ENCODE results near the gene DOCK7. TPM values are rescaled to one million over a fixed set of nuclear protein-coding genes. Genes with fewer than 3 reads are reported as not detected.

The DOCK7 gene
- polyA plus RNA-seq, 1 experiment: 56.5 TPM

GRCh38 chr1:62484824-62485468, 203.2 kb downstream of the DOCK7 start:
- ChIA-PET POLR2A (no interaction called here), CTCF (interaction anchor here (0.5 to 1.0 kb wide), 2 partner anchors 10 kb away, joined by 3 read pairs; no protein-coding TSS in a partner anchor)
- no peak for TF ChIP-seq CTCF (IDR thresholded peaks at IDR 0.05; ENCODE audit: insufficient read depth, low read depth, low read length)
- no peak for DNase-seq (ENCODE audit: low read depth)
- Histone ChIP-seq H3K36me3 (ENCODE audit: control insufficient read depth, insufficient read depth, low read length) (no peaks in the 10 kb centered on the region; the same call in 1 of the 2 replicates), H3K27me3 (ENCODE audit: control insufficient read depth, insufficient read depth, low read length) (no peaks in the 10 kb centered on the region), H3K4me3 (ENCODE audit: low read depth, low read length) (no peak overlapping the region)

GRCh38 chr1:62481681-62482080, 206.5 kb downstream of the DOCK7 start:
- no peak for DNase-seq (ENCODE audit: low read depth)
- ChIA-PET CTCF (no interaction called here), POLR2A (no interaction called here)
- Histone ChIP-seq H3K27me3 (ENCODE audit: control insufficient read depth, insufficient read depth, low read length) (no peaks in the 10 kb centered on the region), H3K4me3 (ENCODE audit: low read depth, low read length) (no peak overlapping the region), H3K36me3 (ENCODE audit: control insufficient read depth, insufficient read depth, low read length) (no peaks in the 10 kb centered on the region; the same call in 1 of the 2 replicates)
- TF ChIP-seq CTCF (IDR thresholded peaks at IDR 0.05; ENCODE audit: insufficient read depth, low read depth, low read length): no peak

GRCh38 chr1:62476525-62477219, 211.5 kb downstream of the DOCK7 start:
- no peak for TF ChIP-seq CTCF (IDR thresholded peaks at IDR 0.05; ENCODE audit: insufficient read depth, low read depth, low read length)
- no peak for DNase-seq (ENCODE audit: low read depth)
- peaks cover 7% of the 10 kb centered on the region for H3K36me3 ChIP-seq (ENCODE audit: control insufficient read depth, insufficient read depth, low read length)
- ChIA-PET POLR2A (no interaction called here), CTCF (no interaction called here)
- H3K4me3 ChIP-seq (ENCODE audit: low read depth, low read length): no peak overlapping the region
- no peaks in the 10 kb centered on the region for H3K27me3 ChIP-seq (ENCODE audit: control insufficient read depth, insufficient read depth, low read length)

GRCh38 chr1:62467092-62467491, 221.1 kb downstream of the DOCK7 start:
- Histone ChIP-seq H3K4me3 (ENCODE audit: low read depth, low read length) (no peak overlapping the region), H3K36me3 (ENCODE audit: control insufficient read depth, insufficient read depth, low read length) (peaks cover 7% of the 10 kb centered on the region), H3K27me3 (ENCODE audit: control insufficient read depth, insufficient read depth, low read length) (no peaks in the 10 kb centered on the region)
- DNase-seq (ENCODE audit: low read depth): no peak
- ChIA-PET POLR2A (interaction anchor here (0.6 kb wide), 1 partner anchor 346 kb away, joined by 3 read pairs; no protein-coding TSS in a partner anchor), CTCF (no interaction called here)
- TF ChIP-seq CTCF (IDR thresholded peaks at IDR 0.05; ENCODE audit: insufficient read depth, low read depth, low read length): no peak

- H3K4me3 ChIP-seq (ENCODE audit: low read depth, low read length): no peak overlapping the region
- no peak for DNase-seq (ENCODE audit: low read depth)
- peaks cover 1% of the 10 kb centered on the region; the same call in 1 of the 2 replicates for H3K36me3 ChIP-seq (ENCODE audit: control insufficient read depth, insufficient read depth, low read length)
- POLR2A ChIA-PET: no interaction called here
- CTCF ChIA-PET: interaction anchor here (1.2 kb wide), 1 partner anchor 283 kb away, joined by 3 read pairs; no protein-coding TSS in a partner anchor
- no peaks in the 10 kb centered on the region for H3K27me3 ChIP-seq (ENCODE audit: control insufficient read depth, insufficient read depth, low read length)
- TF ChIP-seq CTCF (IDR thresholded peaks at IDR 0.05; ENCODE audit: insufficient read depth, low read depth, low read length): no peak
These were observed 225.8 kb downstream of the DOCK7 start for GRCh38 chr1:62462370-62462769.
